NCI-H748 (cell line): ENCODE data around the gene DPF3.

Experiments
- DNase-seq: peaks from one replicate; lab custom pipeline; 2025; ENCODE audit not compliant: unreplicated experiment; lab: John Stamatoyannopoulos, UW

DPF3 gene

DNA sequence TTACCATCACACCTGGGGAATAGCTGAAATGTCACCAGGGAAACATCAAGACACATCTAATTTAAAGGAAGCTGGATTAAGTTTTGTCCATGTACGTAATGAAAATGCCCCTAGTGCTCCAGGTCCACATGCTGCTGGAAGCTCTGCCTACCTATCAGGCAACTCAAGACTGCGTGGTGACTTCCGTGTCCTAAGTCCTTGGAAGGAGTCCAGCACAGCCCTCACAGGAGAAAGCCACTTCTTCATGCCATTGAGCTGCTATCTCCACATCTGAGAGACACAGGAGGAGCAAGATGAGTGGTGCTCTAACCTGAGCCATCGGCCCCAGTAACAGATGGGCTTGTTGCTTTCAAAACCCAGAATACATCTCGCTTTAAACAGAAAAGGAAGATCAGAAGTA lies 316.4 kb downstream of the DPF3 start:
- no peak for DNase-seq

DNA sequence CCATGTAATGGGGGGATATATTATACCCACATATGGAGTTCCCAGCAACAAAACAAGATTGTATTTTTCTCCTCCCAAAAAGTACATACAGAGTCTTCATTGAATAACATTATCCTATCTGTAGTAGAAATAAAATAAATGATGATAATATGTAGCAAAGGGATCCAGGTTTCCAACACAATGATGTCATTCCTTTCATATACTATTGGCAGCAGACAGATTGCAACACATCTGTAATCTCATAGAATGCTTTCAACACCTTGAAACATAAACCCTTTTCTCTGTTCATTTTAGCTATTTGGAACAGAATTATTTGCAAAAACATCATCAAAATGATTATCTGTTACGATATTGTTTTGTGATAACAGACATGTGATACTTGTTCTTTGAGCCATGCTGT lies 317.6 kb downstream of the DPF3 start:
- DNase-seq = no peak

DNA sequence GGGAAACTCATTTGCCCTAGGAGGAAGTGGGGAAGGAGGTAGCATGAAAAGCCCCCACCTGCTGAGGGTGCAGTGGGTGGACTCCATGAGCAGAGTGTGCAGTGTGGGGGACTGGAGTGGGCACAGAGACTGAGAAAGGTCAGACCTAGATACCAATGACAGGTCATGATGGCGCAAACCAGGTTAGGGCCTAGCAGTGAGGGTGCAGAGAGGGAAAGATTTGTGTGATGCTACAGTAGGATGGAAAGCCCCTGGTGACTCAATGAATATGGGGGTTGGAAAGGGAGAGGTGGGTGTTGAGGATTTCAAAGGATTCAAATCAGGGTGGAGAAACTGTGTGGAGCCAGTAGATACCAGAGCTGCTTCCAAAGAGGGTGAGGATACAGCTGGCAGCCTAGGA lies 319.2 kb downstream of the DPF3 start:
- no peak for DNase-seq

DNA sequence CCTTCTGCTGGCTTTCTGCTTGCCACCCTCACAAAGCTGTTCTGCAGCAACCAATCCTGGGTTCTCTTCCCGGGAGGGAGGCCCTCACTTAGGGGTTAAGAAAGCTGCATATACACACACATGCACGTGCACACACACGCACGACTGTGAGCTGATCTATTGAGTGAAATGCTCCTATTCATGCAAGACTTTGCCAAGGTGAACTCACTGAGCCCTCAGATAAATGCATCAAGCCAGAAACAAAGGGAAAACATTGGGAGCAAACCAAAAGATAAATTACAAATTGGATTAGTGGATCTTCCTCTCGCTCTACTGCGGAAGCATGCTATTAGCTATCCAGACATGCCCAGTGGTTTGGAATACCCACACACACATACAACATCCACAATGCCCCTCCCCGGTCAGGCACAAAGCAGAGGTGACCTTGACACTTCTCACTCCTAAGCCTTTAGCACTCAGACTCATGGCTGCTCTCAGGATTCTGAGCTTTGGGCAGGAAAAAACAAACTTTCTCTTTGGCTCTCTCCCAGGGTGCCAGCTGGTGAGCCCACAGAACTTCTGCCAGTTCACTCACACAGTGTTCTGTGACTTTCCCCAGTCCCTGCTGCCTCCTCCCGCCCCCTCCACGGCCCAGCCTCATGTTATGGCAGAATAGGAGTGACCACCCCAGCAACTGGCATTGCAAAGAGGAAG lies 320.0 kb downstream of the DPF3 start:
- no peak for DNase-seq
